Parathyroid adenoma (tissue), 2 donors: ENCODE data around the gene NBEAL2.

ENCODE experiments used
- H2AFZ ChIP-seq: fragments of 300-600 bp; sonication (generic); one replicate; pipeline ENCODE4 v1.7.0; 2017; ENCODE audit warnings: antibody characterized with exemption, mild to moderate bottlenecking
- H3K27ac ChIP-seq: fragments of 300-600 bp; sonication (generic); one replicate; pipeline ENCODE4 v1.7.0; 2017
- H3K27me3 ChIP-seq: fragments of 300-600 bp; sonication (generic); one replicate; pipeline ENCODE4 v1.7.0; 2017; ENCODE audit warnings: low read length; ENCODE audit not compliant: control insufficient read depth, insufficient read depth
- H3K36me3 ChIP-seq: fragments of 300-600 bp; sonication (generic); one replicate; pipeline ENCODE4 v1.7.0; 2017; ENCODE audit warnings: low read length; ENCODE audit not compliant: control insufficient read depth, insufficient read depth
- H3K4me1 ChIP-seq: fragments of 300-600 bp; sonication (generic); one replicate; pipeline ENCODE4 v1.7.0; 2017; ENCODE audit warnings: control low read depth
- H3K4me2 ChIP-seq: fragments of 300-600 bp; sonication (generic); one replicate; pipeline ENCODE4 v1.7.0; 2017; ENCODE audit warnings: low read length
- H3K4me3 ChIP-seq: fragments of 300-600 bp; sonication (generic); one replicate; pipeline ENCODE4 v1.7.0; 2017; ENCODE audit warnings: low read depth, low read length
- H3K79me2 ChIP-seq: fragments of 300-600 bp; sonication (generic); one replicate; pipeline ENCODE4 v1.7.0; 2017; ENCODE audit warnings: control low read depth
- H3K9ac ChIP-seq: fragments of 300-600 bp; sonication (generic); one replicate; pipeline ENCODE4 v1.7.0; 2017; ENCODE audit warnings: mild to moderate bottlenecking
- H3K9me3 ChIP-seq: fragments of 300-600 bp; sonication (generic); one replicate; pipeline ENCODE4 v1.7.0; 2017; ENCODE audit warnings: low read length; ENCODE audit not compliant: control insufficient read depth
- TF ChIP-seq, protein P1 (sequence below): fragments of 300-600 bp; sonication (generic); IDR thresholded peaks from one replicate; pipeline ENCODE4 v1.7.0; 2017; ENCODE audit warnings: antibody characterized with exemption, mild to moderate bottlenecking
- donor health status: primary hyperparathyroidism.

Gene NBEAL2

GRCh38 chr3:46990573-46991374 lies 11.3 kb downstream of the NBEAL2 start:
- Histone ChIP-seq H2AFZ (no peak overlapping the region), H3K4me2 (no peak overlapping the region), H3K27ac (no peak overlapping the region), H3K36me3 (no peaks in the 10 kb centered on the region), H3K9ac (no peak overlapping the region), H3K4me1 (no peaks in the 10 kb centered on the region), H3K27me3 (no peaks in the 10 kb centered on the region), H3K9me3 (no peaks in the 10 kb centered on the region), H3K79me2 (no peaks in the 10 kb centered on the region), H3K4me3 (no peak overlapping the region)
- TF ChIP-seq, protein P1, sequence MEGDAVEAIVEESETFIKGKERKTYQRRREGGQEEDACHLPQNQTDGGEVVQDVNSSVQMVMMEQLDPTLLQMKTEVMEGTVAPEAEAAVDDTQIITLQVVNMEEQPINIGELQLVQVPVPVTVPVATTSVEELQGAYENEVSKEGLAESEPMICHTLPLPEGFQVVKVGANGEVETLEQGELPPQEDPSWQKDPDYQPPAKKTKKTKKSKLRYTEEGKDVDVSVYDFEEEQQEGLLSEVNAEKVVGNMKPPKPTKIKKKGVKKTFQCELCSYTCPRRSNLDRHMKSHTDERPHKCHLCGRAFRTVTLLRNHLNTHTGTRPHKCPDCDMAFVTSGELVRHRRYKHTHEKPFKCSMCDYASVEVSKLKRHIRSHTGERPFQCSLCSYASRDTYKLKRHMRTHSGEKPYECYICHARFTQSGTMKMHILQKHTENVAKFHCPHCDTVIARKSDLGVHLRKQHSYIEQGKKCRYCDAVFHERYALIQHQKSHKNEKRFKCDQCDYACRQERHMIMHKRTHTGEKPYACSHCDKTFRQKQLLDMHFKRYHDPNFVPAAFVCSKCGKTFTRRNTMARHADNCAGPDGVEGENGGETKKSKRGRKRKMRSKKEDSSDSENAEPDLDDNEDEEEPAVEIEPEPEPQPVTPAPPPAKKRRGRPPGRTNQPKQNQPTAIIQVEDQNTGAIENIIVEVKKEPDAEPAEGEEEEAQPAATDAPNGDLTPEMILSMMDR: no peak

GRCh38 chr3:46991406-46992165 lies 12.1 kb downstream of the NBEAL2 start:
- no peaks in the 10 kb centered on the region for H3K9me3 ChIP-seq
- TF ChIP-seq, protein P1: no peak
- H3K4me1 ChIP-seq: no peaks in the 10 kb centered on the region
- no peaks in the 10 kb centered on the region for H3K79me2 ChIP-seq
- H2AFZ ChIP-seq: no peak overlapping the region
- no peak overlapping the region for H3K4me3 ChIP-seq
- no peaks in the 10 kb centered on the region for H3K27me3 ChIP-seq
- no peak overlapping the region for H3K9ac ChIP-seq
- no peaks in the 10 kb centered on the region for H3K36me3 ChIP-seq
- no peak overlapping the region for H3K4me2 ChIP-seq
- H3K27ac ChIP-seq: no peak overlapping the region

- Histone ChIP-seq H3K4me3 (no peak overlapping the region), H3K9me3 (no peaks in the 10 kb centered on the region), H3K27ac (no peak overlapping the region), H3K4me2 (no peak overlapping the region), H3K36me3 (no peaks in the 10 kb centered on the region), H3K27me3 (no peaks in the 10 kb centered on the region), H3K9ac (no peak overlapping the region), H2AFZ (no peak overlapping the region), H3K4me1 (peaks cover 4% of the 10 kb centered on the region), H3K79me2 (no peaks in the 10 kb centered on the region)
- TF ChIP-seq, protein P1: no peak
Observed at GRCh38 chr3:46992231-46992630, 12.8 kb downstream of the NBEAL2 start.

- no peak overlapping the region for H3K4me3 ChIP-seq
- peaks cover 3% of the 10 kb centered on the region for H3K79me2 ChIP-seq
- H3K27me3 ChIP-seq: no peaks in the 10 kb centered on the region
- no peaks in the 10 kb centered on the region for H3K36me3 ChIP-seq
- H2AFZ ChIP-seq: no peak overlapping the region
- TF ChIP-seq, protein P1: no peak
- H3K4me1 ChIP-seq: peaks cover 5% of the 10 kb centered on the region
- no peak overlapping the region for H3K27ac ChIP-seq
- no peaks in the 10 kb centered on the region for H3K9me3 ChIP-seq
- no peak overlapping the region for H3K4me2 ChIP-seq
- H3K9ac ChIP-seq: no peak overlapping the region
Observed at GRCh38 chr3:46993292-46993691, 13.8 kb downstream of the NBEAL2 start.
